ENCODE results near the gene MS4A15. TPM values are rescaled to one million over a fixed set of nuclear protein-coding genes. Genes with fewer than 3 reads are reported as not detected.

The MS4A15 gene
- total RNA-seq, 2 donors from 2014 or later: not detected

- TF ChIP-seq POLR2A (IDR thresholded peaks at IDR 0.05) (no peak), CTCF (IDR thresholded peaks at IDR 0.05) (no peak)
- no peak overlapping the region for H3K4me3 ChIP-seq
- ATAC-seq (no peak), DNase-seq (no peak)
- peaks cover 0 to 9% (median 0%) of the 10 kb centered on the region in 3 donors for H3K9me3 ChIP-seq
- 79 to 82% methylated on average over 5 of the region's 5 CpGs for WGBS, 2 donors
- no peaks in the 10 kb centered on the region for H3K4me1 ChIP-seq
- no peak overlapping the region for H3K27ac ChIP-seq
- intact Hi-C loops (cut with DNase I): no loop called here
- no peaks in the 10 kb centered on the region for H3K27me3 ChIP-seq
- no peaks in the 10 kb centered on the region for H3K36me3 ChIP-seq (replicated peaks in 1 of 2; ENCODE audit: insufficient read depth in 1 of 2, low read depth in 2 of 2)
Observed at GRCh38 chr11:60717956-60718355, 38.7 kb upstream of the MS4A15 start.

DNA sequence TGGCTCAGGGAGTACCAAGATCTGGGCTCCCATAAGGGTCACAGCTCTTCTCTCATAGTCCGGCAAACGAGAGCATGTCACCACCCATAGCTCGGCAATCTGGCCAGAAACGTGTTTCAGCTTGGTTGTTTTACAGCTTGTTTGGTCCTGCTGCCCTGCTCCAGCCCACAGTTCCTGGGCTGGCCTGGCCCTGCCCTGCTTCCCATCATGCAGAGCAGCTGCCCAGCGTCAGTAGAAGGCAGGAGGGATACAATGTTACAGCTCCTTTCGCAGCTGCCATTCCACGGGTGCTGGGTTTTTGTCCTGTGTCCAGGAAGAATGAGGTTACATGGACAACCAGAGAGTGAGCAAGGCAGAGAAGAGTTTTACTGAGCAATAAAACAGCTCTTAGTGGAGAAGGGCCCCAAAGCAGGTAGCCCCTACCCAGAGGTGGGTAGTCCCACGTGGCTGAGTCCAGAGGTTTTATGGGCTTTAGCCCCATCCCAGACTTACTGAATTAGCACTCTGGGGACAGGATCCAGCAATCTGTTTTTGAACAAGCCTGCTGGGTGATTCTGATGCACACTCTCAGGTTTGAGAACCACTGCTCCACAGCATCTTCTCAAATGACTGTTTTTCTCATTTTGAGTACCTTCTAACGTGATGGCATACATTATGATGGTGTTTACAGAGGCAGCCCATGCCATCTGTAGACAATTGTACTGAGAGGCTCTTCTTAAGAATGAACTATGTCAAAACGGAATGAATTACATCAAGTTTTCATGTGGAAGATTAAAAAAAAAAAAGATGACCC, 37.9 kb upstream of the MS4A15 start:
- no peak for TF ChIP-seq CTCF (IDR thresholded peaks at IDR 0.05)
- no peak for TF ChIP-seq POLR2A (IDR thresholded peaks at IDR 0.05)
- ATAC-seq (no peak), DNase-seq (no peak)
- H3K9me3 ChIP-seq: peaks cover 0 to 9% (median 0%) of the 10 kb centered on the region in 3 donors
- H3K27ac ChIP-seq: no peak overlapping the region
- no peaks in the 10 kb centered on the region for H3K27me3 ChIP-seq
- 85 to 89% methylated on average over 10 of the region's 10 CpGs for WGBS, 2 donors
- no peak overlapping the region for H3K4me3 ChIP-seq
- intact Hi-C loops (cut with DNase I): no loop called here
- H3K4me1 ChIP-seq: no peaks in the 10 kb centered on the region
- H3K36me3 ChIP-seq (replicated peaks in 1 of 2; ENCODE audit: insufficient read depth in 1 of 2, low read depth in 2 of 2): no peaks in the 10 kb centered on the region

DNA sequence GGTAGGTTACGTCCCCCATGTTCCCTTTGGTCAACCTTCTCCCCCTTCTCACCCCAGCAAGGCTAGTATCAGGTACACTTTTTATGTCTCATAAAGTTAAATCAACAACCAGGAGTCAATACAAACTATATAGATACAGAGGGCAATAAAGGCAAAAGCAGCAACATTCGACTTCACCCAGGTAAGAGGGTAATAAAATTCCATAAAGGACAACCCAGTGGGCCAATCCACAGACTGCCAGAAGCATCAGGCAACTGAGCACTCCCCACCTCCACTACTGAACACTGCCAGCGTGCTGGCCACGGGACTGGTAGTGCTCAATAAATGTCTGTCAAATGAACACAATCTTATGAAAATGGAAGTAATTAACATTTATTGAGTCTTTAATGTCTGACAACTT, 37.3 kb upstream of the MS4A15 start:
- intact Hi-C loops (cut with DNase I): no loop called here
- Histone ChIP-seq H3K4me1 (no peaks in the 10 kb centered on the region), H3K27ac (no peak overlapping the region), H3K27me3 (no peaks in the 10 kb centered on the region), H3K9me3 (peaks cover 0 to 9% (median 0%) of the 10 kb centered on the region in 3 donors), H3K36me3 (replicated peaks in 1 of 2; ENCODE audit: insufficient read depth in 1 of 2, low read depth in 2 of 2) (no peaks in the 10 kb centered on the region), H3K4me3 (no peak overlapping the region)
- no peak for TF ChIP-seq POLR2A (IDR thresholded peaks at IDR 0.05)
- no peak for TF ChIP-seq CTCF (IDR thresholded peaks at IDR 0.05)
- WGBS, 2 donors: 69% methylated on average over 4 of the region's 4 CpGs
- ATAC-seq (no peak), DNase-seq (no peak)

- ATAC-seq (no peak), DNase-seq (no peak)
- H3K9me3 ChIP-seq: peaks cover 0 to 9% (median 0%) of the 10 kb centered on the region in 3 donors
- WGBS, 2 donors: 79 to 82% methylated on average over 6 of the region's 6 CpGs
- no peaks in the 10 kb centered on the region for H3K27me3 ChIP-seq
- no peak overlapping the region for H3K27ac ChIP-seq
- intact Hi-C loops (cut with DNase I): no loop called here
- TF ChIP-seq CTCF (IDR thresholded peaks at IDR 0.05): no peak
- TF ChIP-seq POLR2A (IDR thresholded peaks at IDR 0.05): no peak
- H3K36me3 ChIP-seq (replicated peaks in 1 of 2; ENCODE audit: insufficient read depth in 1 of 2, low read depth in 2 of 2): no peaks in the 10 kb centered on the region
- no peak overlapping the region for H3K4me3 ChIP-seq
- H3K4me1 ChIP-seq: no peaks in the 10 kb centered on the region
Observed at GRCh38 chr11:60720460-60720859, 36.2 kb upstream of the MS4A15 start.

DNA sequence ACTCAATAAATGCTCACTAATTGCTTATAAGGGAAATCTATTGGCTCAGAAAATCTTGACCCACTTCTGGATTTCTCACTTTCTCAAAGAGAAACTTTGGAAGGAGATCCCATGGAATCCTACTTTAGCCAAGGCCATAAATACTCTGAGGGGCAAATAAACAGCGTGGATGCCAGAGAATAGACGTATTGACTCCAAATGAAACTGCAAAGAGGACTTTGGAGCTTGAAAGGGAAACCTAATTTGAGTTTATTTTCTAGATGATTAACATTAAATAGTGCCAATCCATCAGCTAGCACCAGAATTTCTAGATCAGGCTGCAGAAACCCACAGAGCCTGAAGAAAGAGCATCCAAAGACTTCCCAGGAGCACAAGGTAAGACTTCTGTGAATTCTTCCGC, 32.2 kb upstream of the MS4A15 start, which contains the start of gene MS4A18:
MS4A18 (plus strand) TSS at position 301 of the 400 bp plus-strand sequence.
- no peaks in the 10 kb centered on the region for H3K4me1 ChIP-seq
- TF ChIP-seq POLR2A (IDR thresholded peaks at IDR 0.05): no peak
- no peak for TF ChIP-seq CTCF (IDR thresholded peaks at IDR 0.05)
- H3K36me3 ChIP-seq (replicated peaks in 1 of 2; ENCODE audit: insufficient read depth in 1 of 2, low read depth in 2 of 2): no peaks in the 10 kb centered on the region
- H3K9me3 ChIP-seq: no peaks in the 10 kb centered on the region
- WGBS, 2 donors: 80% methylated on average over 3 of the region's 3 CpGs
- intact Hi-C loops (cut with DNase I): no loop called here
- no peaks in the 10 kb centered on the region for H3K27me3 ChIP-seq
- no peak for ATAC-seq
- DNase-seq: no peak
- no peak within 1 kb of the TSS for H3K4me3 ChIP-seq
- no peak within 1 kb of the TSS for H3K27ac ChIP-seq
